NCI-H2227 (cell line): ENCODE measurements around the gene NME3.

ENCODE experiments used
- DNase-seq: peaks from one replicate; lab custom pipeline; 2025; ENCODE audit not compliant: unreplicated experiment; lab: John Stamatoyannopoulos, UW

The NME3 gene

DNA sequence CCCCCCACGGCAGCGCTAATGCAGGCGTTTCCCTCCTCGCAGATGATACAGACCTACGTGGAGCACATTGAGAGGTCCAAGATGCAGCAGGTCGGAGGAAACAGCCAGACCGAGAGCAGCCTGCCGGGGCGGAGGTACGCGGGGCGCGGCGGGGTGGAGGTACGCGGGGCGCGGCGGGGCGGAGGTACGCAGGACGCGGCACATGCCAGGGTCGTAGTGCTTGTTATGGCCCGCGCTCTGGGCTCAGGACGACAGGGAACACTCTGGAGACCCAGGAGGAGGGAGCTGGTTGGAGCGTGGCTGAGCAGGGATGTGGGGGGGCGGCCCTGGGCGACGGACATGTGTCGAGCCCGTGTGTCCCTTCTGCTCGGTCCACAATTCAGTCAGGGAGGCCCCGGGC is 41.9 kb downstream of the NME3 start:
- no peak for DNase-seq

DNA sequence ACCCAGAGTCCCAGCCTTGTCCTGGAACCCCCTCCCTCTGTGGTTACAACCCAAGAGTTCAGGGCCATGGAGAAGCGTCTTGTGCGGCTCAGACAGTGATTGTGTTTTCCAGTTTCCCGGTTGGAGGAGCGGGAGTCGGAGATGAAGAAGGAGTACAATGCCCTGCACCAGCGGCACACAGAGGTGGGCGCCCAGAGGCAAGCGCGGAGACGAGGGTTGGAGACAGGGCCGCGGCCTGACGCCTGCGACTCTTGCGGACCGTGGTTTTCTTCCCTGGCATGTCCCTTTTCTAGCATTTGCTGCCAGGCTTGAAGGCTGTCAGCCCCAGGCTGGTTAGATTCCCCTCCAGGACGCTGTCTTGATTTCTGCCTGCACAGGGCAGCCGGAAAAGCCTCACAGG is 42.3 kb downstream of the NME3 start:
- no peak for DNase-seq

DNA sequence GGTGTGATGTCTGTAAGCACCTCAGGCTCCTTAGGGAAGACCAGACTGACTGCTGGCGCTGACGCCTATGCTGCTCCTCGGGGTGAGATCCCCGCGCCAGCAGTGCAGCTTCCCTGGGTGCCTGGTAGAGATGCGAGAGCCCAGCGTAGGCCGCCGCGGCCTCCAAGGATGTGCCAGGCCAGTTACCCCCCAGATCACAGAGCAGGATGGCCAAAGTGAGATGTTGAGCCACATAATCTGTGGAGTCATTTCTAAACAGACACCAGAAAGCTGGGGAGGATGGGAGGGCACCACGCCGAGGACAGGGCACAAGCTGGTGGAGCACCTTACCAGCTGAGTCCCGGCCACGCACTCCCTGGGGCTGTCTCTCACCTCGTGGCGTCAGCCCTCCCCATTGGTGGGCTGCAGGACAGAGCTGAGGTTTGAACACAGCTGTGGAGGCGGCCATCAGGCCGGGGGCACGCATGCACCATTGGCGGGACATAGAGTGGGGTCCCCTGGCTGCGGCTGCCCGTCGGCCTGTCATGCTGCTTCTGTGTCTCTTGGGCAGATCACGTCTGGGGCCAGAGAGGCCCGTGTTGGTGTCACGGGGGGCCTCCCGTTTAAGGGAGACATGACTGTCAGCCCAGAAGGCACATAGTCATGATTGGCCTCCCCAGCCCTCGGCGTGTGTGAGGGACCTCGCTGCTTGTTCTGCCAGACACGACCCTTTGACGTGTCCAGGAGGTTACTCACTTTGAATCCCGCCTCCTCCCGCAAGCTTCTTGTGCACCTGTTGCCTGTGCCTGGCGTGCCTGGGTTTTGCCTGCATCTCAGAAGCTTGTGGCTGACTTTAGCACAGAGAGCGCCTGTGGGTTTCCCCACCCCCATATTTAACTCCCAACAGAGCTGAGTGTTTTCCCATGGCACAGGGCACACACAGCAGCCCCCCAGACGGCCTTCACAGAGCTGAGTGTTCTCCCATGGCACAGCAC is 43.4 kb downstream of the NME3 start:
- DNase-seq = no peak

DNA sequence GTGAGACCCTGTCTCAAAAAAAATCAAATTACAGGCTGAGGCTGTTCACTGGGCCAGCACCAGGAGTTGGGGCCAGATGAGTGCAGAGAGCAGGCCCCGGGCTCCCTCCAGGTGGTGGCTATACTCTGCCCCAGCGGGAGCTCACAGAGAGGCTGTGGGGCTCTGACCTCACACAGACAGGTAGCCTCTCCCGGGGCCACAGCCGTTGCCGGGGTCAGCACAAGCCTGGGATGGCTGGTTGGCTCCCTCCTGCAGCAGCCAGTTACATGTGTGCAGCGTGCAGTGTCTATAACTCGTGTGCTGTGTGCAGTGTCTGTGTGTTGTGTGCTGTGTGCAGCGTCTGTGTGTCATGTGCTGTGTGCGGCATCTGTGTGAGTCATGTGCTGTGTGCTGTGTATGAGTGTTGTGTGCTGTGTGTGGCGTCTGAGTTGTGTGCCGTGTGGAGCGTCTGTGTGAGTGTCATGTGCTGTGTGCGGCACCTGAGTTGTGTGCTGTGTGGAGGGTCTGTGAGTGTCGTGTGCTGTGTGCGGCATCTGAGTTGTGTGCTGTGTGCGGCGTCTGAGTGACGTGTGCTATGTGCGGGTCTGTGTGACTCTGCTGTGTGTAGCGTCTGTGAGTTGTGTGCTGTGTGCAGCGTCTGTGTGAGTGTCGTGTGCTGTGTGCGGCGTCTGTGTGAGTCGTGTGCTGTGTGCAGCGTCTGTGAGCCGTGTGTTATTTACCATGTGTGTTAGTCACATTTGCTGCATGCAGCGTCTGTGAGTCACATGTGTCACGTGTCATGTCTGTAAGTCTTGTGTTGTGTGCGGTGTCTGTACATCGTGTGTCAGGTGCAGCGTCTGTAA is 44.5 kb downstream of the NME3 start:
- no peak for DNase-seq

DNA sequence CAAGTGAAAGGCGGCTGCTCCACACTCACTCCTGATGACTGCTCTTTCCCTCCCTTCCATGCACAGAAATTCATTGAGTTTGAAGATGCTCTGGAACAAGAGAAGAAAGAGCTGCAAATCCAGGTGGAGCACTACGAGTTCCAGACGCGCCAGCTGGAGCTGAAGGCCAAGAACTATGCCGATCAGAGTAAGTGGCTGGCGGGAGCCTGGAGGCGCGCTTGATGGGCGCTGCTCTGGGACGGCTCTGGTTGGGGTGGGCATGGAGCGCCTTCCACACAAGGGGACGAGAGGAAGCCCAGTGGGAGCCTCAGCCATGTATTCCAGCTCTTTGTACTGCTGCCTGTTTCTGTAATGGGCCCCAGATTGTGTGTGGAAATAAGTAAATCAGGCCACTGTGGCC is 46.9 kb downstream of the NME3 start:
- DNase-seq = no peak

DNA sequence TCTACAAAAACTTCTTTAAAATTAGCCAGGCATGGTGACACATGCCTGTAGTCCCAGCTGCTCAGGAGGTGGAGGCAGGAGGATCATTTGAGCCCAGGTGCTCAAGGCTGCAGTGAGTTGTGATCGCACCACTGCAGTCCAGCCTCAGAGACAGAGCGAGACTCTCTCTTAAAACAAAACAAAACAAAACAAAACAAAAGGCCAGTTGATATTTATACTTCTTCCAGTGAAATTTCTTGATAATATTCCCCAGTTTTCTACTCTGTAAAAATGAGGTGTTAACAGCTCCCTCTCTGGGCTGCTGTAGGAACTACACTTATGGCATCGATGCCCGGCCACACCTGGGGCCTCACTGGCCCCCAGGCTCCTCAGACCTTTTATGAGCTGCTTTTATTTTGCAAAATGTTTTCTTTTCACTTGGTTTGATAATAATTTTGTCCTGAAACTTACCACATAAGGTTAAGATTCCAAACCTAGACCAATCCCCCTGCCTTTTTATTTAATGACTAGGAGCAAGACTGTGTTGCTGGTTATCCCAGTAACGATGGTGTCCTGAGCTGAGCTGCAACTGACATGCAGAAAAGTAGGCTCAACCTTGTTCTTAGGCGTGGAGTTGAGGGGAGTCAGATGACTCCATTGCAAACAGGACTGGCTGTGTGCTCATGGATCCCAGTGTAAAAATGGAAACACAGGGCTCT is 47.7 kb downstream of the NME3 start:
- peak; percentile 61 for DNase-seq

DNA sequence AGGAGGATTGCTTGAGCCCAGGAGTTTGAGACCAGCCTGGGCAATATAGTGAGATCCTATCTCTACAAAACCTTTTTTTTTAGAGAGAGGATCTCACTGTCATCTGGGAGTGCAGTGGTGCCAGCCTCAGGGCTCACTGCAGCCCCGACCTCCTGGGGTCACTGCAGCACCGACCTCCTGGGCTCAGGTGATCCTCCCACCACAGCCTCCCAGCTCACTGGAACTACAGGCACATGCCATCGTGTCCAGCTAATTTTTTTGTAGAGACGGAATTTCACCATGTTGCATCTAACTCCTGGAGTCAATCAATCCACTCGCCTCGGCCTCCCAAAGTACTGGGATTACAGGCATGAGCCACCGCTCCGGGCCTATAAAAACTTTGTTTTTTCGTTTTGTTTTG is 50.0 kb downstream of the NME3 start:
- DNase-seq = no peak
